HUDEP-2 (cell line): ENCODE measurements around the gene DRD2.

Experiments used
- DNase-seq, 76 experiments: peaks; one replicate each; lab custom pipeline; 2025; ENCODE audit not compliant: unreplicated experiment in 76 of 76; lab: John Stamatoyannopoulos, UW

DRD2 gene

DNA sequence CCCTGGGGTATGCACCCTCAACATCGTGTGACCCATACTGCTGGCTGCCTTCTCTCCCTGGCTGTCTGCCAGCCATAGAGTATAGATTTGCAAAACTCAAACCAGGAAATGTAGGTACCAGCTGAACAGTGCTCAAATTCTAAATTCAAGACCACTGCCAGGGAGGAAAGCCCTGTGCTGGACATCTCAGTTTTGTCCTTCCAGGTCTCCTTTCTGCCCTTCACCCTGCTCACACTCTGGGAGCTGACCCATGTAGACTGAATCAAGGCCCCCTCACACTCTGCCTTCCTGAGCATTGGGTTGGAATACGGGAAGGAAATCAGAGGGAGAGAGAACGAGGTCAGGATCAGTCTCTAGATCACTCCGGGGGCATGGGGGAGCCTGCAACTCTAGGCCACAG, 12.4 kb upstream of the DRD2 start:
- no peak for DNase-seq

DNA sequence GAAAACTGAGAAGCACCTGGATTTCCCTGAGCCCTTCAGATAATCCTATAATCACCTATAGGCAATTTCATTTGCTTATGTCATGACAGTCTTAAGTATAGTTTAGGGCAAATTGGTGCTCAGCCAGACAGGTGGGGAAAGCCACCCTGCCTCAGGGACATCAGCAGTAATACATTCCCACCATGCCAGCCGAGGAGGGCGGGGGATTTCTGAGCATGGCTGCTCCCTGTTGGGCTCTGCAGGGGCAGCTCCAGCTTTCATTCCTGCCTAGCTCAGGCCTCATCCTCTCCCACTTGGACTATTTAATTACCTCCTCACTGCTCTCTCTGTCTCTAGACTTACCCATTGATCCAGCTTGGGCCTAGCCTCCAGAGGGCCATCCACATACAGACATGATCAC, 9.0 kb upstream of the DRD2 start:
- DNase-seq, result no peak

DNA sequence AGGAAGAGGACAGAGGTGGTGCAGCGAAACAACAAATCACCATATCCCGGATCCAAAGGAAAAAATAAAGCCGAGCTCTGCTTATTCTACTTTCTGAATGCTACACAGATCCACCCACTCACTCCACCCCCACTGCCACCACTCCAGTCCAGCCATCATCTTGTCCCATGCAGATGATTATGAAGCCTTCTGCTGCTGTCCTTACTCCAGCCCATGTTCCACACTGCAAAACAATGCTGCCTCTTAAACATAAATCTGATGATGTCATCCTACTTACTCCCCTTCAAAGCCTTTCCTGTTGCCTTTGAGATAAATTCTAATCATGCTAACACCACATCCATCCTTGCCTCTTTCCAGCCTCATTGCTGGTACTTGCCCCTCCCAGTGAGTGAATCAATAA, 6.5 kb upstream of the DRD2 start:
- no peak for DNase-seq

DNA sequence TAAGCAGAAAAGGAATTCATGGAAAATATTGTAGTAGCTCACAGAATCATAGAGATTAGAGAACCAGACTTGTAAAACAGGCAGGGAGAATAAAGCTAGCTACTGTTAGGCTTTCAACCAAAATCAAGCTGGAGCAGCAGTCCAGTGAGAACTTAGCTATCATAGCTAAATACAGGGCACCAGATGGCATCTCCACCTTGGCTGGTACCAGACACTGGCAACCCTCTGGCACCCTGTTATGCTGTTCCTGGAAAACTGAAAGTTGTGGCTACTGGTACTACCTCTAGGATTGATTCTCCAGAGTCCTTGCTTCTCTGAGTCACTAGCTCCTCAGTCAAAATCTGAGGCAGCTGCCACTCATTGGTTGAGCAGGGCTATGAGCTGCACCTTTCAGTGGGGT, 6.0 kb upstream of the DRD2 start:
- DNase-seq, result no peak

DNA sequence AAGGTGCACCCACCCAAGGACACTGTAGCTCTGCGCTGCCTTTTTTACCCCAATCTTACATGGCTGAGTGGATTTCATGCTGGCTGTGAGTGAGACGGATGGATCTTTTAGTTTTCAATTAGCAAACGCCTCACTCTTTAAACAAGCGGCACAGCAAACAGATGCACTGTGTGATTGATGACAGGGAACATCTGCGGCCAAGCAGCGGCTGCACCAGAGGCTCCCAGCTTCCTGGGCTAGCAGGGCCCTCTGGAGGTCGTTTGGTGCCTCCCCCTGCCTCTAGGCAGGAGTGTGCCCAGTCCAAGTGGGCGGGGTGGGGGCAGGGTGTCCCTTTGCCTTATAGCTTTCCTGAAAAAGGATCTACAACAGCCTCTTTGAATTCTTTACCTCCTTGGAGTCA, 2.1 kb upstream of the DRD2 start:
- DNase-seq, result no peak

DNA sequence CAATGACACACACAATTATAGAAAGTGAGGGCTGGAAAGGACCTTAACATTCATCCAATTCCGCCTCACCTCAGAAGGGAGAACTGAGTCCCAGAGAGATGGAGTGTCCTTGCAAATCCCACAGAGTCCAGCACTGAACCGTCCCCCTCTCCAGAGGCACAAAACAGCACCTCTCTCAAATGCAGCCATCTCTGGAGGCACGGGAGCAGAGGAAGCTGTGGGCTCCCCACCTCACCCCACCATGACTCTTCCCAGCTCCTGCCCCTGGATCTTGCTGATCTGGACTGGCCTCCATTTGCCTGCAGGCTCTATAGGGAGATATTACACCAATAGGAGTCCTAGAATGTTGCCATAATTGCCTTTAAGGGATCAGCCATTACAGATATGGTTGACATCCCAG, 1.4 kb upstream of the DRD2 start:
- no peak for DNase-seq

DNA sequence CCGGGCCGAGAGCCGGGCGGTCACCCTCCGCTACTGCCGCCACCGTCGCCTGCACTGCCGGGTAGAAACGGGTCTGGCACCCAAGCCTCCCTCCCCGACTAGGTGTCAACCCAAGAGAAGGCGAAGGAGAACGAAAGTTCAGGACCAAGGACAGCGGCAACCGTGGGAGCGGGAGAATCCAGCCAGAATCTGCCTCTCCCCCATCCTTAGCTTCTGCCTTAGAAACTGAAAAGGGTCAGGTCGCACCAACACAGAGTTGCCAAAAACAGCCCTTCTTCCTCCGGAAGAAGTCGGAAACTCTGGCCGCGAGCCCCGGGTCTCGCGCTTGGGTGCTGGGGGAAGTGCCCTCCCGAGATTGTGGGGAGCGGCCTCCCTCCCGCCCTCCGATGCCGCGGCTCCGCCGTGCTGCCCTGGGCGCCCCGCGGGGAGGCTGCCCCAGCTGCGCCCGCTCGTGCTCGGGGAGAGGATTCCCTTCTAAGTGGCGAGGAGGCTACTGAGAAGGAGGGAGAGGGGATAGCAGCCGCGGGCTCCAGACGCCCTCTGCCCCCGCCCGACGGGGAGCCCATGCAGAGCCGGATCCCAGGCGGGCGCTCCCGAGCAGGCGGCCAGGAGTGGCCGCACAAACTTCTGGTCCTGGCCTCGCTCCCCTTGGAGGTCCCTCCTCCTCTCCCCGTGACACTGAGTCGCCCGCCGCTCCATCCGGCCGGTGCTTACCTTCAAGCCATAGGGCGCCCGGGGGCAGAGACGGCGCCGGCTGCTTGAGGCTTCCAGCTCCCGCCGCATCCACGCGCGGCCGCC, 637 bp downstream of the DRD2 start:
- DNase-seq, result peak in 53 of 76 experiments; percentile 1 to 63 (median 40)

DNA sequence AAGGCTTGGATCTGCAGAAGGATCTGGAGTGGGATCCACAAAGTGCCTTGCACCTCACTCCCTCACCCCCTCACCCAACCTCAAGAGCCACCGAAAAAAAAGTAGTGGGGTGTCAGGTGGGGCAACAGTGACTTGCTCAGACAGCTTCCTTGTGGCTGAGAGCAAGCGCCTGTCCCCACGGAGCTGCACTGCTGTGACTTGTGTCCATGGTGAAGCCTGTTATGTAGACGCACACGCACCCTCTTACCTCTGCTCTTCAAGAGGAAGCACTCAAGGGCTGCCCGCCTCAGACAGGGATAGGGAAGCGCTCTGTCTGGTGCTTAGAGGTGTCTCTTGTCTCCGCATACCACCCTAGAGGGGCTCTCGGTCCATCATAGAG, 1.2 kb downstream of the DRD2 start:
- DNase-seq, result no peak

DNA sequence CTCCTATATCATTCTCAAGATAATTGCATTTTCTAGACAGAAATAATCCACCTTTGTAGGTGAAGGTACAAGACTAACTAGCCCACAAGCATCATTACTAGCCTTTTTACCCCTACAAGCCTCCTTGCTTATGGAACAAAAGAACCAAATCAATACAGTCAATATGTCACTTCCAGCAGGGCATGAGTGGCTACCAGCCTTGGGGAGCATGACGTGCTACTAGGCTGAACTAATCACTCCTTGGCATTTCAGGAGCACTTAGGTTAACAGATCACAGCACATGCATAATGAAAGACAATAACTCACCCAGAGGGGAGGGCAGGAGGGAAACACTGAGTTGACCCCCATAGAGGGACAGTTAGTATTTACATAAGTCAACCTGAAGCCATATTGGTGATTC, 2.7 kb downstream of the DRD2 start:
- no peak for DNase-seq

DNA sequence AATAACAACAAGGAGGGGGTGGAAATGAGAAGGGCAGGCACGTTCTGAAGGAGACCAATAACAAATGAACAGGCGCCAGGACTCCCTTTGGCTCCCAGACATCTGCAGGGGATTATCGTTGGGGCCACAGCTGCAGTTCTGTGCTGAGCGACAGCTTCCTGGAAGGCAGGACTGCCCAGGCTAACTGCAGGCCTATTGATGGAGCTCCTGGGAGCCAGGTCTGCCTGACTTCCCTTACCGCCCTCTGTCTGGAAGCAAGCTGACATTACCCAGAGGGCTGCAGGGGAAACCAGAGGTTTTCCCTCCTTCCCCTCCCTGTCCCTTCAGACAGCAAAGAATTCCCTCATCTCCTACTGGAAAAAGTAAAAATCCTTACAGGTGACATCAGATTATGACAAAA, 5.0 kb downstream of the DRD2 start:
- DNase-seq, result no peak

DNA sequence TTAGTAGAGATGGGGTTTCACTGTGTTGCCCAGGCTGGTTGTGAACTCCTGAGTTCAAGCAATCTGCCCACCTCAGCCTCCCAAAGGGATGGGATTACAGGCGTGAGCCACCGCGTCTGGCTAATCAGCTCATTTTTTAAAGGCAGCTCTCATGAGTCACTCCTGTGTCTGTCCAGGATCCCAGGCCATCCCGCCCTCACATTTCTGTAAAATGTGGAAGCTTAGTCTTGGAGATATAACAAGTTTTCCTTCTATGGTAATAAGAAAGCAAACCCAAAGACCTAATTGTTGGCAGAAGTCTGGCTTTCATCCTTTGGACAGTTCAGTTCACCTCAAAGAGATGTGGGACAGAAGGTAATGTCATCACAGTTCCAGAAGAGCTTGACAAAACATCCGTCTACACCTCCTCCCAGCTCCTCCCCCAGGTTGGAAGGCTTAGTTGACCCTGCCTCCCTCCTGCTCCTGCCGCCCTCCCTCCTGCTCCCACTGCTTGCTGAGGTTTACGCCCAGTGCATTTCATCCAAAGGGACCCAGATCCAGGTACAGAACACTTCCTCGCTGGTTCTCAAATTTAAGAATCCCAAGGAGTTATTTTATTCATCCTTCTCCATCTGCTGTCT, 6.4 kb downstream of the DRD2 start:
- no peak for DNase-seq

DNA sequence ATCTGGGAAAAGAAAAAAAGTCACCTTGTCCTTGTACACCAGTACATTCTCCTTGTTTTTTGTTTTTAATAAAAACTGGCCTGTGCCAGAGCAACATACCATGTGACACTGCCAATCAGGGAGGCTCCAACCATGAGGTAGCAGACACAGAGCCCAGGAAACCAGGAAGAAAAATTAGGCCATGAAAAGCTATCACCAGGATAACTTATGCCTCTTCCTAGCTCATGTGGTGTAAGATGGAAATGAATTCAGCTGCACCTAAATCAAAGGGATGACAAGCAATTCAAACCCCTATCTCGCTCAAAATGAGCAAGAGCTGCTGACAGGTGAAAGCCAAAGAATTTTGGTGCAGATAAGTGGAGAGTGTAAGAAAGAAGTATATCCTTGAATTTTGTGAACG, 7.7 kb downstream of the DRD2 start:
- no peak for DNase-seq

DNA sequence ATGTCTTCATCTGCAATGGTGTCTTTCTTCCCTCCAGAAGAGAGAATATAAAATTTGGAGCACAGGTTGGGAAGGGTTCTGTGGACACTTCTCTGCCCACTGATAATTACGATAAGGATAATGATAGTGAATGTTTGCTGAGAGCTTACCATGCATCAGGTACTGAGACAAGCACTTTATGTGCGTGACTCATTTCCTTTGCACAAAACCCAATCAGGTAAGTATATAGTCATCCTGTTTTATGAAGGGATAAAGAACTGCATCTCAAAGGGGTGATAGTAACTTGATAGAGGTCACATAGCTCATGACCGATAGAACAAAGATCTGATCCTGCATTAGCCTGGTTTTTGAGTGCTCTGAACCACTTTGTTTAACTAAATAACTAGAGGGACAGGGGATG, 9.4 kb downstream of the DRD2 start:
- DNase-seq, result no peak

DNA sequence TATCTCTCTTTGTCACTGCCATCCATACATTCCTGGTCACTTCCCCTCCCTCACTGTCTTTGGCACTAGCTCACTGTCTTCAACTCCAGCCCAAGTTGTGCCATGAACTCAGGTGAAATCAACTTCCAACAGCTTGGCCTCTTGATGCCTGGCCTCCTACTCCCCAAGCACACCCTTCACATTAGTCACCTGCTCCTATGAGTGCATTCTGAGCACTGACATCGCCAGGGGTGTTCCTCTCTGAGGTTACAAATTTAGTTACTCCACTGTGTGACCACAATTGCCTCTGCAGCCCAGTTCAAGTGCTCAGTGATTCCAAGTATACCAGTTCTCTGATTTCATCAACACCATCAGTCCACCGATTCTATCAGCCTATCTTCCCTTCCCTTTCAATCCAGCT, 10.8 kb downstream of the DRD2 start:
- DNase-seq, result no peak

DNA sequence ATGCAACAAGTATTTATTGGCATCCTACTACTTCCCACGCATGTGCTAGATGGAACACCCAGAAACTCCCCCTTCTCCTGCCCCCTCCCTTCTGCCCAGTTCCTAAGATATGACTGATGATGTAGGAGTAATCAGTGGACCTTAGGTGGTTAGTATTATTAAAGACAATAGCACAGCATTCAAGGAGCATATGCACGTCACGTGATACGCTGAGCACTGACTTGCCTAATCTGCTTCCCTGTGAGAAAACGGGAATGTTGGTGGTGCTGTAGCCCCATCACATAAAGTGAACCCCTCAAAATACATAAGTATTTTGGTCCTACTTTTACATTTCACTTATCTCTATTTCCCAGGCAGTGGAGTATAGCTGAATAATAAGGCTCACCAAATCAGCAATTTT, 12.4 kb downstream of the DRD2 start:
- DNase-seq, result no peak

DNA sequence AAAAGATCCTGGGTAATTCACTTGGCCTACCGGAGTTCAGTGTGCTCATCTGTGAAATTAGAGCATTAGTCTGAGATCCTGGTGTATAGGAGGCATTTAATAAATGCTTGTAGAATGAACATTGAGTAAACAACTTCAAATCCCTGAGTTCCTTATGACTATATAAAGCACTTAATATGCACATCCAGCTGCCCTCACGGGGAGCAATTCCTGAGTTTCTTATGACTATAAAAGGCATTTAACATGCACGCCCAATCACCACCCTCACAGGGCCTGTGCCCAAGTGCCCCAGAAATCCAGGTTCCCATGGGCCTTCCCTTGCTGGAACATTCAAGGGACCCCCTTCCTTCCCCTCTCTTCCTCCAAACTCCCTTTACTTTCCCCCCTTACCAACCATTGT, 13.6 kb downstream of the DRD2 start:
- DNase-seq, result no peak

DNA sequence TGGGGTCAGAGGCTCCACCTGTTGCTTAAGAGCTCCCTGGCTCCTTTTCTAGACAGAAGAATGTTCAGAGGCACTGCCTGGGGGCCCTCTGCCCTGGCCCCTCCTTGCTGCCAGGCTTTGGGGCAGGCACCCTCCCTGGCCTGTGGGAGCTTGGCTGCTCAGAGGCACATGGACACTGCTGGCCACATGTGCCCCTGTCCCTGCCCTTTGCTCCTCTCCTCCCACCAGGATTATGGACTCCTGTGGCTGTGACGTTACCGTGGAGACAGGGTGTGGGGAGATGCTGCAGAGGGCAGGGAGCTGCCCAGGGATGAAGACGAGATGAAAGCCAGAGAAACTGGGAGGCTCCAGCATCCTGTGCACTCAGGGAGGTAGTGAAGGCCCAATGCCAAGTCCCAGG, 14.7 kb downstream of the DRD2 start:
- no peak for DNase-seq

DNA sequence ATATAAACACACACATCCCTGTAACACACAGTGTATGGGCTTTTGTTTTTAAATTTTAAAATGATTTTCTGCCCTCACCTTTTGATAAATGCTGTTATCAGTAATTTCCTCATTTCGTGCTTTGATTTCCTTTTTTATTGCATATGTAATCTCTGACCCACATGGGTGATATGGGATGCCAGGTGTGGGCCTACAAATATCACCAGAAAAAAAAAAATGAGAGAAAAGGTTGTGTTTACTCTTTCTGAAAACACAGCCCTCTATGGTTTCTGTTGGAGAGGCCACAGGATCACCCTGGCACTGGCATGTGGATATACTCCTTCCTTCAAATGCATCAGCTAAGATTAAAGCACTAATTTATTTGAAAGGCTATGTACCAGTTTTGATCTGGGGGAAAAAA, 17.0 kb downstream of the DRD2 start:
- DNase-seq, result no peak

DNA sequence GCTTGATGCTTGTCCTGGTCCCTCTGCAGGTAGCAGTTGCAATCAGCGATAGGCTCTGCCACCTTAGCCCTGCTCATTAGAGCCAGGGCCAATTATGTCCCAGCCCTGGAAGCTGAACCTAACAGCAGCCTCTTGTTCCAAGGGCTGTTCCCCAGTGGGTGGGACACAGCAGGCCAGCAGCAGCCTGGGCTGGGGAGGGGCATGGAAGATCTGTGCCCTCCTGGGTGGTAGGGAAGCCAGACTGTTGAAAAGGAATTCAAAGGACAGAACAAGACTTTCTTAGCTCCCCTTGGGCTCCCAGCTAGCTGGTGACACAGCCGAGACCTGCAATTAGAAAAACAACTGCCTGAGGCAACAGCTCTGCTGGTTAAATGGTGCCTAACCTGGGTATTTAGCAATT, 17.4 kb downstream of the DRD2 start:
- DNase-seq, result no peak

DNA sequence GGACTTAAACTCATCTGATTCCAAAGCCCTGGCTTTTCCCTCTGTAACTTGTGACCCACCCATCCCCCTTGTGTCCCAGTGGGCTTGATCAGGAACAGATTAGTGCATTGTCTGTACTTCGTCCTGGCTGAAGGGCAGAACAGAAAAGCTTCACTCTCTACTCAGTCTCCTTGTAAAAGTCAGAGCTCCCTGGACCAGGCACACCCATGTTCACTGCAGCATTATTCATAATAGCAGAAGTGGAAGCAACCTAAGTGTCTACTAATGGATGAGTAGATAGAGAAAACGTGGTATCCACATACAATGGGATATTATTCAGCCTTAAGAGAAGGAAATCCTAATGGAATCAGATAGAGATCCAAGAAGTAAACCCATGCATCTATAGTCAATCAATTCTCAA, 20.7 kb downstream of the DRD2 start:
- no peak for DNase-seq

DNA sequence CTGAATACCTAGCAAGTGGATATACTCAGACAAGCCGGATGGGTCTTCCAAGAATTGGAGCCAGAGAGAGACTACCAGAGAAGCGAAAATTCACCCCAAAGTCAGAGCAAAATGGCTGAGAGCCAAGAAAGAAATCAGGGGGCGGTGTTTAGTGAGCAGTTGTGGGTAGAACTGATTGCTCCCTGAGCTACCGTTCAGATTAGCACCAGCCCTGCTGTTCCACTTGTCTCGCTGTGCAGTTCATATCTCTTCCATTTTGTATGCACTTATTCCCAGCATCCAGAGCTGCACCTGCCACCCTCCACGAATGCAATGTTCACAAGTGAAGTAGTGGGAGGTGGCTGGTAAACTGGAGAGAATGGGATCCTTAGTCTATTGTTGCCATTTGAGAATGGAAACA, 25.5 kb downstream of the DRD2 start:
- DNase-seq, result no peak

DNA sequence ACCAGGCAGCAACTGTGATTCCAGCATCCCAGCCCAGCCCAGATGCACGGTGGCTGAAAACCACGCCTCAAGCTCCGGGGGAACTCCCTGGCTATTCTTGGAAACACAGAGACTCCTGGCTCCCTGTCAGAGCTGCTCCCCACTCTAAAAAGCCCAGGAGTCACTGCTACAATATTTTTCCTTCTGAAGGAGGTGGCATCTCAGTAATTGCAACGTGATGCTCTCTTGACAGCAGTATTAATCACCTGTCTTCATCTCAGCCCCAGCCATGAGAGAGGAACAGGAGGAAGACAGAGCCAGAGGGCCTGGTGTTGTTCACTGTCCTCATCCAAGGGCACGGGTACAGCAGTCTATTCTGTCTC, 26.9 kb downstream of the DRD2 start:
- no peak for DNase-seq
